Measurements from ENCODE around the gene SPEG.

DNA sequence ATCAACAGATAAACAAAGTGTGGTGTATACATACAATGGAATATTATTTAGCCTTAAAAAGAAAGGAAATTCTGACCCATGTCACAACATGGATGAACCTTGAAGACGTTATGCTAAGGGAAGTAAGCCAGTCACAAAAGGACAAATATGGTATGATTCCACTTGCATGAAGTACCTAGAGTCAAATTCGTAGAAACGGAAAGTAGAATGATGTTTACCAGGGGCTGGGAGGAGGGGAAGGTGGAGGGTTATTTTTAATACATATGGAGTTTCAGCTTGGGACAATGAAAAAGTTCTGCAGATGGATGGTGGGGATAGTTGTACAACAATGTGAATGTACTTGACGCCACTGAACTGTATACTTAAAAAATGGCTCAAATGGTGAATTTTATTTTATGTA is 19.8 kb upstream of the SPEG start:
- TF ChIP-seq, protein P1, sequence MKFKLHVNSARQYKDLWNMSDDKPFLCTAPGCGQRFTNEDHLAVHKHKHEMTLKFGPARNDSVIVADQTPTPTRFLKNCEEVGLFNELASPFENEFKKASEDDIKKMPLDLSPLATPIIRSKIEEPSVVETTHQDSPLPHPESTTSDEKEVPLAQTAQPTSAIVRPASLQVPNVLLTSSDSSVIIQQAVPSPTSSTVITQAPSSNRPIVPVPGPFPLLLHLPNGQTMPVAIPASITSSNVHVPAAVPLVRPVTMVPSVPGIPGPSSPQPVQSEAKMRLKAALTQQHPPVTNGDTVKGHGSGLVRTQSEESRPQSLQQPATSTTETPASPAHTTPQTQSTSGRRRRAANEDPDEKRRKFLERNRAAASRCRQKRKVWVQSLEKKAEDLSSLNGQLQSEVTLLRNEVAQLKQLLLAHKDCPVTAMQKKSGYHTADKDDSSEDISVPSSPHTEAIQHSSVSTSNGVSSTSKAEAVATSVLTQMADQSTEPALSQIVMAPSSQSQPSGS (CRISPR knock-in tag; IDR thresholded peaks at IDR 0.05), result no peak
- TF ChIP-seq EP300 (IDR thresholded peaks at IDR 0.05; ENCODE audit: low read depth in 2 of 2, low read length in 2 of 2) (no peak), EP300 (CRISPR knock-in tag; IDR thresholded peaks at IDR 0.05; ENCODE audit: borderline replicate concordance) (no peak), DMAP1 (CRISPR knock-in tag; IDR thresholded peaks at IDR 0.05) (no peak), ZNF772 (CRISPR knock-in tag; IDR thresholded peaks at IDR 0.05) (no peak), YEATS4 (CRISPR knock-in tag; IDR thresholded peaks at IDR 0.05; ENCODE audit: borderline replicate concordance) (no peak), SMYD3 (CRISPR knock-in tag; IDR thresholded peaks at IDR 0.05) (no peak), MBD4 (IDR thresholded peaks at IDR 0.05; ENCODE audit: borderline replicate concordance, low read length) (no peak)
- TF ChIP-seq, protein P2, sequence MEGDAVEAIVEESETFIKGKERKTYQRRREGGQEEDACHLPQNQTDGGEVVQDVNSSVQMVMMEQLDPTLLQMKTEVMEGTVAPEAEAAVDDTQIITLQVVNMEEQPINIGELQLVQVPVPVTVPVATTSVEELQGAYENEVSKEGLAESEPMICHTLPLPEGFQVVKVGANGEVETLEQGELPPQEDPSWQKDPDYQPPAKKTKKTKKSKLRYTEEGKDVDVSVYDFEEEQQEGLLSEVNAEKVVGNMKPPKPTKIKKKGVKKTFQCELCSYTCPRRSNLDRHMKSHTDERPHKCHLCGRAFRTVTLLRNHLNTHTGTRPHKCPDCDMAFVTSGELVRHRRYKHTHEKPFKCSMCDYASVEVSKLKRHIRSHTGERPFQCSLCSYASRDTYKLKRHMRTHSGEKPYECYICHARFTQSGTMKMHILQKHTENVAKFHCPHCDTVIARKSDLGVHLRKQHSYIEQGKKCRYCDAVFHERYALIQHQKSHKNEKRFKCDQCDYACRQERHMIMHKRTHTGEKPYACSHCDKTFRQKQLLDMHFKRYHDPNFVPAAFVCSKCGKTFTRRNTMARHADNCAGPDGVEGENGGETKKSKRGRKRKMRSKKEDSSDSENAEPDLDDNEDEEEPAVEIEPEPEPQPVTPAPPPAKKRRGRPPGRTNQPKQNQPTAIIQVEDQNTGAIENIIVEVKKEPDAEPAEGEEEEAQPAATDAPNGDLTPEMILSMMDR (CRISPR knock-in tag; IDR thresholded peaks at IDR 0.05), result no peak
